Measurements from ENCODE around the gene MGAT3. TPM values are rescaled to one million over a fixed set of nuclear protein-coding genes. Genes with fewer than 3 reads are reported as not detected.
A peak's percentile ranks its signal among the peaks of the same experiment; 100 is the strongest.
"Not testable (repeated sequence)": the region's sequence is repeated elsewhere in the genome, so short reads cannot be mapped to it uniquely, and the experiment has no call there.

MGAT3 gene
- total RNA-seq, 2 experiments from 2014 or later: 0.17 TPM; not detected in 1

DNA sequence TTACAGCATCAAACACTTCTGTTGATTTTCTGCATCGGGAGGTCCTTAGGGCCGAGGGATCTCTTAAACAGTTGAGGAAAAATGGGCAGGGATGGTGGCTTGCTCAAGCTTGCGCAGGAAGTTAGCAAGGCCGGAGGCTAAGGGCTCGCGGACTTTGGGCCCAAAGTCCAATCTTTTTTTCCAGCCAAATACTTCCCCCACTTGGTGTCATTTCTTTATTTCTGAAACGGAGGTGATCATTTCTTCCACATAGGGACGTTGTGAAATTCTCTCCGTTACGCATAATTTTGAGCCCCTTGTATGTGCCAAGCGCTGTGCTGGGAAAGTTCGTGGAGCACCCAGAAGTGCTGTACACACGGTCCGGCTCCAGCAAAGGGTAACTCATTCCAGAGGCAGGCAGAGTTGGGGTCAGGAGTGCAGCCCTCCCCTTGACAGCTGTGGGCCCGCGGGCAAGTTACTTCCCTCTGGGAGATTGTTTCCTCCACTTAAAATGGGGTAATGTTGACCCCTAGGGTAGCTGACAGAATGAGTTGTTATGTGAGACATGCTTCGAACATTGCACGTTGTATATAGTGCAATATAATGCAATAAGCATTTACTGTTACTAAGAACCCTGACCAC is 46.1 kb downstream of the MGAT3 start:
- intact Hi-C loops (cut with DNase I, micrococcal nuclease): loop anchor here in 1 of 2 experiments (1.0 to 10.0 kb wide), 3 partner anchors 17 to 258 kb away; partner anchors contain the start of genes ATF4 and PDGFB
- Mint-ChIP-seq H3K27ac (peak overlapping the region; percentile 92), H3K4me3 (peak overlapping the region; percentile 99), H3K4me1 (ENCODE audit: low read depth) (peaks cover 47% of the 10 kb centered on the region), H3K36me3 (ENCODE audit: low read depth) (peaks cover 49% of the 10 kb centered on the region), H3K27me3 (no peaks in the 10 kb centered on the region), H3K9me3 (no peaks in the 10 kb centered on the region)
- DNase-seq (no peak), ATAC-seq (ENCODE audit: poor library complexity) (no peak)
- Histone ChIP-seq H3K9me3 (ENCODE audit: control insufficient read depth in 1 of 2, insufficient read depth in 1 of 2, low read length in 2 of 2) (no peaks in the 10 kb centered on the region), H3K27me3 (ENCODE audit: control insufficient read depth in 1 of 2, insufficient read depth in 2 of 2, low read length in 2 of 2) (no peaks in the 10 kb centered on the region), H3K27ac (ENCODE audit: low read depth in 1 of 2, low read length in 2 of 2) (peak overlapping the region; percentile 61 to 71), H3K4me3 (ENCODE audit: low read length) (peak overlapping the region; percentile 67), H3K4me1 (ENCODE audit: insufficient read depth, low read length) (peaks cover 39% of the 10 kb centered on the region), H3K36me3 (ENCODE audit: insufficient read depth, low read length) (peaks cover 41% of the 10 kb centered on the region)
- ChIA-PET POLR2A (interaction anchor here (1.0 to 4.1 kb wide), 7 partner anchors 12 to 541 kb away, joined by 3 to 69 read pairs (median 6); partner anchors contain the start of genes ATF4, RPL3 and TAB1), CTCF (interaction anchor here (2.0 kb wide), 1 partner anchor 26 kb away, joined by 13 read pairs; no protein-coding TSS in a partner anchor)
- TF ChIP-seq, protein P1, sequence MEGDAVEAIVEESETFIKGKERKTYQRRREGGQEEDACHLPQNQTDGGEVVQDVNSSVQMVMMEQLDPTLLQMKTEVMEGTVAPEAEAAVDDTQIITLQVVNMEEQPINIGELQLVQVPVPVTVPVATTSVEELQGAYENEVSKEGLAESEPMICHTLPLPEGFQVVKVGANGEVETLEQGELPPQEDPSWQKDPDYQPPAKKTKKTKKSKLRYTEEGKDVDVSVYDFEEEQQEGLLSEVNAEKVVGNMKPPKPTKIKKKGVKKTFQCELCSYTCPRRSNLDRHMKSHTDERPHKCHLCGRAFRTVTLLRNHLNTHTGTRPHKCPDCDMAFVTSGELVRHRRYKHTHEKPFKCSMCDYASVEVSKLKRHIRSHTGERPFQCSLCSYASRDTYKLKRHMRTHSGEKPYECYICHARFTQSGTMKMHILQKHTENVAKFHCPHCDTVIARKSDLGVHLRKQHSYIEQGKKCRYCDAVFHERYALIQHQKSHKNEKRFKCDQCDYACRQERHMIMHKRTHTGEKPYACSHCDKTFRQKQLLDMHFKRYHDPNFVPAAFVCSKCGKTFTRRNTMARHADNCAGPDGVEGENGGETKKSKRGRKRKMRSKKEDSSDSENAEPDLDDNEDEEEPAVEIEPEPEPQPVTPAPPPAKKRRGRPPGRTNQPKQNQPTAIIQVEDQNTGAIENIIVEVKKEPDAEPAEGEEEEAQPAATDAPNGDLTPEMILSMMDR (IDR thresholded peaks at IDR 0.05): no peak

DNA sequence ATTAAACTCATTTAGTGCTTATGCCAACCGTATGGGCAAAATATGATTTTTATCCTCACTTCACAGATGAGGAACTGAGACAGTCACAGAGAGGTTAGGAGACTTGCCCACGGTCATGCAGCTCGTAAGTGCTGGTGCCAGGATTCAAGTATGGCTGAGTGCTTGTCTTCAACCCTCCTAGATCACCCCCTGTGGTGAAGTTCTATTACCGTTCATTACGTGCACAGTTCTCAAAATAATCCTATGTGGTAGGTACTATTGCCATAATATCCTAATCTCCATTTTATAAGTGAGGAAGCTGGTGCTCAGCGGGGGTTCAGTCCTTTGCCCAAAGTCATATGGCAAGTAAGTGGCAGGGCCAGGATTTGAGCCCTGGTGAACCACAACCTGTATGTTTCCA is 46.8 kb downstream of the MGAT3 start:
- TF ChIP-seq, protein P1 (IDR thresholded peaks at IDR 0.05): no peak
- Mint-ChIP-seq H3K4me1 (ENCODE audit: low read depth) (peaks cover 53% of the 10 kb centered on the region), H3K36me3 (ENCODE audit: low read depth) (peaks cover 56% of the 10 kb centered on the region), H3K27ac (peak overlapping the region; percentile 92), H3K4me3 (peak overlapping the region; percentile 99), H3K9me3 (no peaks in the 10 kb centered on the region), H3K27me3 (no peaks in the 10 kb centered on the region)
- intact Hi-C loops (cut with DNase I, micrococcal nuclease): loop anchor here in 1 of 2 experiments (5.0 to 10.0 kb wide), 2 partner anchors 101 to 259 kb away; partner anchors contain the start of gene PDGFB
- no peak for ATAC-seq (ENCODE audit: poor library complexity)
- Histone ChIP-seq H3K36me3 (ENCODE audit: insufficient read depth, low read length) (peaks cover 48% of the 10 kb centered on the region), H3K27me3 (ENCODE audit: control insufficient read depth in 1 of 2, insufficient read depth in 2 of 2, low read length in 2 of 2) (no peaks in the 10 kb centered on the region), H3K9me3 (ENCODE audit: control insufficient read depth in 1 of 2, insufficient read depth in 1 of 2, low read length in 2 of 2) (no peaks in the 10 kb centered on the region), H3K4me1 (ENCODE audit: insufficient read depth, low read length) (peaks cover 39% of the 10 kb centered on the region), H3K27ac (ENCODE audit: low read depth in 1 of 2, low read length in 2 of 2) (no peak overlapping the region), H3K4me3 (ENCODE audit: low read length) (peak overlapping the region; percentile 67)
- ChIA-PET POLR2A (interaction anchor here (1.0 to 4.1 kb wide), 4 partner anchors 11 to 540 kb away, joined by 3 to 69 read pairs (median 13); partner anchors contain the start of gene ATF4), CTCF (interaction anchor here (0.7 to 2.0 kb wide), 3 partner anchors 25 to 104 kb away, joined by 3 to 13 read pairs (median 4); partner anchors contain the start of gene TAB1)
- no peak for DNase-seq

DNA sequence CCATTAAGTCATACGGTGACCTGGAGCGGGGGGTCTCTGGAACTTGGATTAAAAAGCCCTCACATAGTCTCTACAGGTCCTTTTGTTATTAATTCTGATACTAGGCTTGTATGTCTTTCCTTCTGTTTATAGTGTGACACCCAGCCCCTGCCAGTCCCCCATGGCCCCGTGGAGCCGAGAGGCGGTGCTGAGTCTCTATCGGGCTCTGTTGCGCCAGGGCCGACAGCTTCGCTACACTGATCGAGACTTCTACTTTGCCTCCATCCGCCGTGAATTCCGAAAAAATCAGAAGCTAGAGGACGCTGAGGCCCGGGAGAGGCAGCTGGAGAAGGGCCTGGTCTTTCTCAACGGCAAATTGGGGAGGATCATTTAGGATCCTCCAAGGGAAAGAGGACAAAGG is 47.3 kb downstream of the MGAT3 start:
- no peak for ATAC-seq (ENCODE audit: poor library complexity)
- Mint-ChIP-seq H3K27ac (peak overlapping the region; percentile 92), H3K36me3 (ENCODE audit: low read depth) (peaks cover 60% of the 10 kb centered on the region)

DNA sequence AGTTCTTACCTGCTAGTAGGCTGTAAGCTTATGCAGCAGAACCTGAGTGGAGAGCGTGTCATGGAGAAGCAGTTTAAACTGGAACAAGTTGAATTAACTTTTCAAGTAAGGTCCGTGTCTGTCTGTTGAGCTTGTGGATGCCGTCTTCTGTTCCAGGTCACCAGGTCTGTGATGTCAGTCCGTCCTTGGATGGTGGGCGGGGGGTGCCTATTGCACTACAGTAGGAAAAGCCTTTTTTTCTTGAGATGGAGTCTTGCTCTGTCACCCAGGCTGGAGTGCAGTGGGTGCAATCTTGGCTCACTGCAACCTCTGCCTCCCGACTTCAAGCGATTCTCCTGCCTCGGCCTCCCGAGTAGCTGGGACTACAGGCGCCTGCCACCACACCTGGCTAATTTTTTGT is 50.2 kb downstream of the MGAT3 start:
- CTCF ChIA-PET; H3K4me3 ChIP-seq (ENCODE audit: low read length); DNase-seq; H3K27me3 ChIP-seq (ENCODE audit: control insufficient read depth in 1 of 2, insufficient read depth in 2 of 2, low read length in 2 of 2); H3K9me3 ChIP-seq (ENCODE audit: control insufficient read depth in 1 of 2, insufficient read depth in 1 of 2, low read length in 2 of 2); H3K27me3 Mint-ChIP-seq; H3K27ac Mint-ChIP-seq; ATAC-seq (ENCODE audit: poor library complexity); H3K27ac ChIP-seq (ENCODE audit: low read depth in 1 of 2, low read length in 2 of 2); H3K4me3 Mint-ChIP-seq; POLR2A ChIA-PET; H3K9me3 Mint-ChIP-seq: not testable (repeated sequence)
- peaks cover 85% of the 10 kb centered on the region for H3K36me3 Mint-ChIP-seq (ENCODE audit: low read depth)
- H3K4me1 ChIP-seq (ENCODE audit: insufficient read depth, low read length): peaks cover 34% of the 10 kb centered on the region
- peaks cover 57% of the 10 kb centered on the region for H3K4me1 Mint-ChIP-seq (ENCODE audit: low read depth)
- intact Hi-C loops (cut with DNase I, micrococcal nuclease): loop anchor here in 1 of 2 experiments (10.0 kb wide), 1 partner anchor 262 kb away; the partner anchor contains the start of gene PDGFB
- H3K36me3 ChIP-seq (ENCODE audit: insufficient read depth, low read length): peaks cover 80% of the 10 kb centered on the region

More for the DNA sequence above, 47.3 kb downstream of the MGAT3 start:
- Mint-ChIP-seq H3K9me3 (no peaks in the 10 kb centered on the region), H3K4me3 (peak overlapping the region; percentile 99), H3K4me1 (ENCODE audit: low read depth) (peaks cover 55% of the 10 kb centered on the region), H3K27me3 (no peaks in the 10 kb centered on the region)
- DNase-seq: no peak
- H3K9me3 ChIP-seq (ENCODE audit: control insufficient read depth in 1 of 2, insufficient read depth in 1 of 2, low read length in 2 of 2): no peaks in the 10 kb centered on the region
- peaks cover 39% of the 10 kb centered on the region for H3K4me1 ChIP-seq (ENCODE audit: insufficient read depth, low read length)
- no peaks in the 10 kb centered on the region for H3K27me3 ChIP-seq (ENCODE audit: control insufficient read depth in 1 of 2, insufficient read depth in 2 of 2, low read length in 2 of 2)
- POLR2A ChIA-PET: interaction anchor here (0.6 to 4.1 kb wide), 3 partner anchors 16 to 506 kb away, joined by 3 to 69 read pairs (median 4); partner anchors contain the start of gene ATF4
- H3K4me3 ChIP-seq (ENCODE audit: low read length): no peak overlapping the region
- CTCF ChIA-PET: interaction anchor here (0.7 to 1.5 kb wide), 3 partner anchors 10 to 104 kb away, joined by 3 to 4 read pairs (median 3); partner anchors contain the start of gene TAB1
- H3K36me3 ChIP-seq (ENCODE audit: insufficient read depth, low read length): peaks cover 51% of the 10 kb centered on the region
- TF ChIP-seq, protein P1 (IDR thresholded peaks at IDR 0.05): no peak
- intact Hi-C loops (cut with DNase I, micrococcal nuclease): loop anchor here in 1 of 2 experiments (5.0 to 10.0 kb wide), 2 partner anchors 102 to 259 kb away; partner anchors contain the start of gene PDGFB
- H3K27ac ChIP-seq (ENCODE audit: low read depth in 1 of 2, low read length in 2 of 2): no peak overlapping the region
